HG03095 (cell line): ENCODE measurements around the gene VPS13C.

Source experiments
- ATAC-seq: cut with Tn5 transposase; IDR thresholded peaks from one replicate; pipeline ENCODE4 v1.9.1; 2021; ENCODE audit warnings: moderate library complexity; ENCODE audit not compliant: unreplicated experiment

The VPS13C gene

GRCh38 chr15:62060113-62060895, at the start of gene VPS13C:
TSS of gene VPS13C (minus strand) at chr15:62060447. CDS start at chr15:62060374, 73 bp downstream.
- ATAC-seq: peak; percentile 82

GRCh38 chr15:62109437-62109836, 49.2 kb upstream of the VPS13C start:
- no peak for ATAC-seq

GRCh38 chr15:62108411-62108810, 48.2 kb upstream of the VPS13C start:
- no peak for ATAC-seq

- no peak for ATAC-seq
Observed at GRCh38 chr15:62107571-62108121, 47.4 kb upstream of the VPS13C start.

- no peak for ATAC-seq
Observed at GRCh38 chr15:62106096-62106495, 45.8 kb upstream of the VPS13C start.

GRCh38 chr15:62105266-62105665, 45.0 kb upstream of the VPS13C start:
- no peak for ATAC-seq

- no peak for ATAC-seq
Observed at GRCh38 chr15:62104846-62105245, 44.6 kb upstream of the VPS13C start.

GRCh38 chr15:62104401-62104800, 44.2 kb upstream of the VPS13C start:
- no peak for ATAC-seq

GRCh38 chr15:62103431-62103830, 43.2 kb upstream of the VPS13C start:
- no peak for ATAC-seq

GRCh38 chr15:62099094-62099601, 38.9 kb upstream of the VPS13C start:
- no peak for ATAC-seq

GRCh38 chr15:62094388-62094787, 34.1 kb upstream of the VPS13C start:
- no peak for ATAC-seq

- ATAC-seq: no peak
Observed at GRCh38 chr15:62093809-62094208, 33.6 kb upstream of the VPS13C start.

- ATAC-seq: no peak
Observed at GRCh38 chr15:62090988-62091387, 30.7 kb upstream of the VPS13C start.

GRCh38 chr15:62089616-62090015, 29.4 kb upstream of the VPS13C start:
- ATAC-seq: no peak

- no peak for ATAC-seq
Observed at GRCh38 chr15:62088353-62088693, 28.1 kb upstream of the VPS13C start.

GRCh38 chr15:62087671-62088352, 27.6 kb upstream of the VPS13C start:
- no peak for ATAC-seq

GRCh38 chr15:62085740-62086139, 25.5 kb upstream of the VPS13C start:
- no peak for ATAC-seq

- no peak for ATAC-seq
Observed at GRCh38 chr15:62083194-62084154, 23.2 kb upstream of the VPS13C start.

- ATAC-seq: no peak
Observed at GRCh38 chr15:62079594-62079993, 19.3 kb upstream of the VPS13C start.

GRCh38 chr15:62075595-62076277, 15.5 kb upstream of the VPS13C start:
- ATAC-seq: no peak
